Hematopoietic multipotent progenitor cell (in vitro differentiated cells): ENCODE data around the gene GRIA3. TPM values are rescaled to one million over a fixed set of nuclear protein-coding genes. Genes with fewer than 3 reads are reported as not detected.

Source experiments
- DNase-seq, 3 donors: peaks; one replicate each; pipeline ENCODE4 v3.0.0-alpha.2; 2011 to 2015; ENCODE audit warnings: low read depth in 2 of 3, low spot score in 2 of 3
- total RNA-seq: library from RNA; depleted of rRNA; stranded (reverse); fragments of >200 nt; gene quantifications from one replicate; pipeline ENCODE4 v1.2.3, GENCODE V29; 2012

The GRIA3 gene
- total RNA-seq, 1 donor: not detected

DNA sequence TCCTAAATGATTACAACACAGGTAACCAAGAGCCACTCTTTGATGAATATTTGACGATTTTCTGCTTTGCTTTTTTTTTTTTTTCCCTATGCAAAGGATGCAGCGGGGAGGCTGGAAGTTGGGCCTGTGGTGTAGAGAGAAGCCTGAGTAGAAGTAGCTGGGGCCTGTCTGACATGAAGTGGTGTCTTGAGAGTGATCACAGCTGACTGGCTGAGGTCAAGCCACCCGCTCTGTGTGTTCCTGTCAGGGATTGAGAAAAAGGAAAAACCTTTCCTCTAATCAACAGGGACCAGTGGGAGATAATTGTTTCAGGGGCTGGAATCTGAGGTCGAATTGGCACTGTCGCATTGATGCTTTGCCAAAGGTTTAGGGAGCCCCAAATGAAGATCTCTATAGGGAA, 258.7 kb downstream of the GRIA3 start:
- DNase-seq: no peak

DNA sequence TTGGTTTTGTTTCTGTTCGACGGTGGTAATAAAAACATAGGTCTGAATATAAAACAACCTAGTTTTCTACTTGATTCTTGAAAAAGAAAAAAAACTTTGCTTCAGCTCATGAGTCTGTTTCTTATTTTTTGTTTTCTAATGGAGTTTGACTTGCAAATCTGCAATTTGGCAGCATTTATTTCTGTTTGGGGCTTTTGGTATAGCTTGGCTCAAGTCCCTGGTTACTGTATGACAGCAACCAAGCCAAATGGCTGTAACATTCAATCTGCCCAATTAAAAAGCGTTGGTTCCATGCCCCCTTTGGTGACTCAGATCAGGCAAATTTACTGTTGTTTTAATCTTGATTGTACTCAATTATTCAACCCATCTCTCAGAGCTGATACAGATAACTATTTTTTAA, 263.4 kb downstream of the GRIA3 start:
- DNase-seq: no peak

DNA sequence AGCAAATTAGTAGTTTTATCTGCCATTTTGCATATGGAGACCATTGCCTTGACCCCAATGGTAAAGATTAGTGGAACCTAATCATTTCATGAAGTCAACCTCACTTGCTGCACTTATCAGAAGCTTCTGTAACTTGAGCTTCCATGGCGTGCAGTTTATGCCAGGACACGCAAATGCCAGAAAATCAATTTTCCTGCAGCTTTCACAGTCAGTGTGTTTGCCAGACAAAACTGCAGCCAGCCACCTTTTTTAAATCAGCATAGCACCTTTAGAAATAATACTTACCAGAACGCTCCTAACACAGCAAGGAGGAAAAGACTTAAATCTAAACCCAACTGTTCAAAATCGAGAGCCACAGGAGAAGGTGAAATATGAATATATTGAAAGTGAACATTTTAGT, 265.3 kb downstream of the GRIA3 start:
- DNase-seq: no peak

DNA sequence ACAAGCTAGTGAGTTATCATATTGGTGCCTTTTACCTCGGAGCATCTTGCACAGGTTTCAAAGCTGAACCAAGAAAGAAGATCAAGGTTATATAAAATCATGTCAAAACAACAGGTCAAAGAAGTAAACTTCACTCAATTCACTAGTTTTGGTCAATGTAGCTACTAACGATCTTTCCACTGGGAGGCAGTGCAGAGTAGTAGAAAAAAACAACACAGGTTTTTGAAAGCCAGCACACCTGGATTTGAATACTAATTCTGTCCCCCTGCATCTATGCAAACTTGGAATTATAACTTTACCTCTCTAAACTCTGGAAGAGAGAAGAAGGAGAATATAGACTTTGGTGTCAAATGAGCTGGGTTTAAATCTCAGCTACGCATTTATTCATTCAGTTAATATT, 266.1 kb downstream of the GRIA3 start:
- DNase-seq: peak in 1 of 3 donors; percentile 10

DNA sequence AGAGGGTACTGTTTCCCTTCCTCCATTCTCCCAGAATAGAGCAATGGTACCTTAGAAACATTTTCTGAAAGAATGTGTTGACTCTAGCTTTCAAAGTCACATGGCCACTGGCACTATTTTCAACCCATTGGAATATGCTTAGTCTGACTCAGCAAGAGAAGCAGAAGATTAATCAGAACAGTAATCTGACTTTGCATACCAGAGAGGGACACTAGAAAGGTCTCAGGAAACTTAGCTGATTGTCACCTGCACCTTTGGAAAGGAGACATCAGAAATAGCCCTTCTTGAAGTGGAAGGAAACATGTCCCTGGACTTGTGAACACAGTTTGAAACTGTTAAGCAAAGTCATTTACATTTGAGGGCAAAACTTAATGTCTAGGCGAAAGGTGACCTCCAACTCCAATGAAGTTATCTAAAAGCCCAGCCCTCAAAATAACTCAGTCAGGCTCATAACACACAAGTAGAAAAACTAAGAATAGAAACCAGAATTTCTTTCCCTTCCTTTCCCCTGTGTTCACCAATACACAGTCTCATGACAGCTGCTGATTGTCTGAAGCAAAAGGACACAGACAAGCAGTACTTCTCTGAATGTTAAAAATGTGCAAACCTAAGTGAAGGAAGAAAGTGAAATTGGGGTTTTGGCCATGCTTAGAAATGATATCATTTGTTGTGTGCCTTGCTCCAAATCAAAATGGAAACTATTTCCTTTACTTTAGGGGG, 270.8 kb downstream of the GRIA3 start:
- DNase-seq: no peak

DNA sequence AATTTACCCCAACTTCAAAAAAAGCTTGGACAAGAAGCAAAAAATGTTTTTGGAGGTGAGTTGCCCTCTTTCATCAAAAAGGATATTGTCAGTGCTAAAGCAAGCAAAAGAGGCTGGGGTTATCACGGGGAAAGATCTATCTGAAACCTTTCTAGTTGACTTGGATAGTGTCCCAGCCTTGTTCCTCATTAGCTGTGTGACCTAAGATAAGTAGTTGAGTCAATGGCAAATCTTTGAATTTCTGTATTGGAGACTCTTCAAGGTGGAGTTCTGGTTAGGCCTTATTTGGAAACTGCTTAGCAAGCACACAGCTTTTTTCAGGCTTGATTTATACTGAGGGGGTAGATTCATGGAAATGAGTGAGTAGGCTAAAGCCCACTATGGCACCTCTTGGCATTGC, 271.6 kb downstream of the GRIA3 start:
- no peak for DNase-seq

DNA sequence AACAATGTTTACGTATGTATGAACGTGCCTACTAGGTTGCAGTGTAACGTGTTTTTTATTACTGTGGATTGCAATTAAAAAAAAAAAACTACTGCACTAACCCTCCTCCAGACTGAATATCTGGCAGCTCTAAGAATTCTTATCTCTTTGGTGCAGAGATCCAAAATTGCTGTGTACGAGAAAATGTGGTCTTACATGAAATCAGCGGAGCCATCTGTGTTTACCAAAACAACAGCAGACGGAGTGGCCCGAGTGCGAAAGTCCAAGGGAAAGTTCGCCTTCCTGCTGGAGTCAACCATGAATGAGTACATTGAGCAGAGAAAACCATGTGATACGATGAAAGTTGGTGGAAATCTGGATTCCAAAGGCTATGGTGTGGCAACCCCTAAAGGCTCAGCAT, 280.6 kb downstream of the GRIA3 start:
- DNase-seq: no peak

DNA sequence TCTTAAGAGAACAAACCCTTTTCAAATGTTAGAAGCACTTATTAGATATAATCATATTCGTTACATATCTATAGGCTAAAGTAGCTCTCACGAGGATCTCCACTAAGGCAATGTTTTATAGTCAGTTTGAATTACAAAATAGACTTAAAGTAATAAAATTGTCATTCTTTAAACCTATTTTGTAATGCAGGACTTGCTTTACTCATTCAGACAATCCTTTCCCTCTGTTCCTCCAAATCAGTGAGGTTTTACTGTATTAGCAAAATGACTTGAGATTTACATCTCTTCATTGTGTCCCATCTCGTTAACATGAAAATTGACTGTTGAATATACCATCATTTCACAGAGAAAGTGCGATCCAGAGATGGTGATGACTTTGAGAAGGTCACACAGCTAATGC, 284.4 kb downstream of the GRIA3 start:
- DNase-seq: no peak

DNA sequence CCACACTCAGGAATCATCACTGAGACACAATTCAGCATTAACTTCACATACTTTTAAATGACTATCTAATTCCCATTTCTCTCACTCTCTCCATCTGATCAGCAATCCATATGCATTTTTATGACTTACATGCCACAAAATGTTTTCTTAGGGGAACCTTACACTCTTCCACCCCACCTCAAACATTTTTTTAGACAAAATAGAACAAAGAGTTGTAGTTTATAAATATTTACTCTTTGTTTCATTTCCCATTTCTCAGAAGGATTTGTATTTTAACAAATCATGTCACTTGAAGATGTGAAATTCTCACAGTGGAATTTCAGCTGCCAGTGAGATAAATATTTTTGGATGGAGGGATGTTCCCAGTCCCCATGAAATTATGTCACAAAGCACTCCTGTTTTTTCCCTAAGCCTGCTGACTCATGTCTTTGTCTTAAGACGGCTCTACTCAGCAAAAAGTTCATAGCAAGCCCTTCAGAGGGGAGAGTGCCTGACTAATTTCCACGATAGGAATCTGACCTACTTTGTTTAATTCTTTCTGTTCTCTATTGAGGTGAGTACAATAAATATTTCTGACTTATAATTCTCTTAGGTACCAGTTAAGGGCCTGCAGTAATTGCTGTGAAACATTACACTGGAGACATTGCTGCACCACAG, 291.1 kb downstream of the GRIA3 start:
- DNase-seq: no peak

DNA sequence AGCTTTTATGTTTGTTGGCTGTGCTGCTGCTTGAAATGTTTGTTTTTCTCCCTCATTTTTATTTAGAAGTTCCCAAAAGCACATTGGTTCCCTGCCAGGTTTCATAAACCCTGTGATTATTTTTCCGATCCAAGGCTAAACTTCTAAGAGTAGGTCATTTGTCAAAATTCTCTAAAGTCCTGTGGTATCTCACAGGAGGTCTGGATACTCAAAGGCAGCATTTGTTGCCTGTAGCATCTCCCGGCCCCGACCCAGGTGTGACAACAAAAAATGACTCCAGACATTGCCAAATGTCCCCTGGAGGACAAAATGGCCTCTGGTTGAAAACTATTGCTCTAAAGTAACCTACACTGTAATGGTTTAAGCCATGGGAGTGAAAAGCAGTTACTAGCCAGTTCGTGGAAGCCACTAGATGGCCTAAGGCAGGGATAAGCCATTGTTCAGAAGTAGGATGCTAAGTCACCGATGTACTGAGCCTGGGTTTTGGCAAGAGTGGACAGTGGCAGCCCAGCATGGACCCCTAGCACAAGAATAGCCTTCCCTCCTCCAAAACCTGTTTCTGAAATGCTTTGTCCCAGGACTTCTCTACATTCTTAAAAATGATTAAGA, 292.6 kb downstream of the GRIA3 start:
- DNase-seq: no peak

DNA sequence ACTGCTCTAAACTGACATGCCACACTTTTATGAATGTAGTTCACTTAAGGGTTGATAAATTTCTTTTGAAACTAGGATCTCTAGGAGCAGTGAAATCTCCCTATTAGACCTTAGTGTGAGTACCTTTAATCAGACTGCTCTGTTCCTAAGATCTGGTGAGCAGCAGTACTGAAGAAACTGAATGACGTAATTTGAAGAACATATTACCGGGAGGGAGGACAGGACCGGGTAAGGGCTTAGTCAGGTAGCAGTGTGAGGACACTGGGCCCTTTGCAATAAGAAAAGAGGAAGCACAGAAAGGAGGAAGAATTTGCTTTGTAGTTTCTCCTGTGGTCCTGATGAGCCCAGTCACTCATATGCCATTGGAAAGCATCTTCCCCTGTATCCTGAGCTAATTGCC, 293.6 kb downstream of the GRIA3 start:
- no peak for DNase-seq

DNA sequence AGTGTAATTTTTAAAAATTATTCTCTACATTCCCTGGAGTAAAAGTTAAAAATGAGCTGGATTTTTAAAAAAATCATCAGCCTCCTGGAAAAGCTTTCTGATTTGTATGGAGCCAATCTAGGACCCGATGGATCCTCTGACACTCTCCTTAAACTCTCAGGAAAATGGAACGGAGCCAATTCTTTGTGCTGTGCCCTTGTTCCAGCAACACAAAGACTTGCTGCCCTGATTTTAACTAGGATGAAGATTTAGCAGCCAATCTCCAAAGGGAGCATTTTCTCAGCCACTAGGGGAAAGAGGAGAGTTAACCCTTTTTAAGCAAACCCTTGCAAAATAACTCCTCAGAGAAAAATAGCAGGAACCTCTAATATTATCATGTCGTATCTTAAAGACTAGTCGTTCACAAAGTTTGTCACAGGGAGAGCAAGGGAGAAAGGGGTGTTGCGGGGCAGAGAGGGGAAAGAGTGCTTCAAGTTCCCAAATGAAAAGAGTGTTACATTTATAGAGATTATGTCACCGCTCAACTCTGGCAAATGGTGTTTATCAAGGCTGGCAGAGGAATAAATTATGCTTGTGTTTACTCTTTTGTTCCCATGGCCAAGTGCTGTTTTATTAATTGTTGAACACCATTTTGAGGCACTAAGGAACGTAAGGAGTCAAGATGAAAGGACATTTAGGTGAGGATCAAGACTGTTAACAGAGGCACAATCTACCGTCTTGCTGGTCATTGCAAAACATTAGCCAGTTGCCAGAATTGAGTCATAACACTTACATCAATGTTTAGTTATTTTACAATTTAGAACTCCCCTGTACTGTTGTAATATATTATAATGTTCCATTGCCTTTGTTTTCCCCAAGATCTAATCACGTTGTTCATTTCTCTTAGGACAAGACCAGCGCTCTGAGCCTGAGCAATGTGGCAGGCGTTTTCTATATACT, 298.1 kb downstream of the GRIA3 start:
- no peak for DNase-seq

DNA sequence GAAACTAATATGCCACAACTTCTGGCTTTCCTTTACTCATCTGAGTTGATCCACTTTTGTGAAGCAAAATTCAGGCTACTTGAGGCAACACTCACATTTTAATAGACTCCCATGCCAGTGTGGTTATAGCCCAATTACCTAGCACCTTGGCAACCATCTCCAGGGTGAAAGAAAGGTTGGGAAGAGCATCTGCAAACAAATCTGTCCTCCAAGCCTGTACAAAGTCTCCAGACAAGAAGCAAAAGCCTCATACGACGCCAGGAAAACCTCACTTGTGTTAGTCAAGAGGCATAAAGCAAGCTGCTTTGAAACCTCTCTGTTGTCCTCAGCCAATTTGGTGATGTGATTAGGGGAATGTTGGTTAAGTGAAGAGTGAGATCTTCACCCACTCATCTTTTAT, 302.2 kb downstream of the GRIA3 start:
- DNase-seq: no peak

DNA sequence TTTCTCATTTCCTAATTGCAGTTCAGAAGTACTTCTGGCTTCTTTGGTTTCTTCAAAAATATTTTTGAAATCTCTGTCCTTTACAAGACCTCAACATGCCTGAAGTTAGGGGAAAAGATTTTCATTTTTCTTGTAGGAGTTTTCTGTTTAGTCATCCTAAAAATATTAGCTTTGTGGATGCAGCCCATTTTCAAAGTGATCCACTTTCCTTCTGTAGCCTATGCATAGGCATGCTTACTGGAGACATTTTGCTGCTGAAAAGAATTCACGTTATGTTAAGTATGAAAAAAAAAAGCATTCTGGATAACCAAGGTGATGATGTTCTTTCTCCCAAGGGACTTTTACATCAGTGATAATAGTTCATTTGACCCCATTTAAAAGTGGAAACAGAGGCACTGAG, 303.2 kb downstream of the GRIA3 start:
- DNase-seq: no peak

DNA sequence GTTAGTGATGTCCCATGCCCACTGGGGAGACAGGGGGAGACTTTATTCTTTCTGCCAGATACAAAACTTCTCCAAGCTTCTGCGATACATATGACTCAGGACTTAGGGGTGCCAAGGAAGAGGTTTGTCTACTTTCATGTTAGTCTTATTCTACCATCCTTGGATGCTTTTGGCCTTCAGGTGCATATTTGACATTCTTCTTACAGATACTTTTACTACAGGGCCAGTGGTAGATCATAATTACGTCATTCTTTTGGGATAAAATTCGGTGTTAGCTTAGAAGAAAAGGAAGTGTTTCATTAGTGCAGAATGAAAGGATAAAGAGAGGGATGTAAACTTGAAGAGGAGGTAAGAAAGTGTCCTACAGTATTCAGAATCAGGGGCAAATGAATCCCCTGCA, 303.6 kb downstream of the GRIA3 start:
- no peak for DNase-seq

DNA sequence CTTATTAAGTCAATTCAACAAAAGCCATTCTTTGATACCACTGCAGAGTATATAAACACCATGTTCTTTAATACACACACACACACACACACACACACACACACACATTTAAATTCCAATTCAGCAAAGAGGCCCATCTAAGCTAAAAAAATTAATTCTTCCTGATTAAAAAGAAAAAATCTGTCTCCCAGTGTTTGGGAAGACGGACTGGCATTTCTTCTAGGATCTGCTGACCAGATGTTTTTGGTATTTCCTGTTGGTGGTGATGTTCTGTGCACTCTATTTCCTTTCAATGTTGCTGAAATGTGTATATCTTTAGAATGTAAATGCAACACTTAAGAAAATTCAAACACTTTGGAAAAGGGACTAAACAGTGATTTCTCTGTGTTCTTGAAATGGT, 304.9 kb downstream of the GRIA3 start:
- DNase-seq: no peak

DNA sequence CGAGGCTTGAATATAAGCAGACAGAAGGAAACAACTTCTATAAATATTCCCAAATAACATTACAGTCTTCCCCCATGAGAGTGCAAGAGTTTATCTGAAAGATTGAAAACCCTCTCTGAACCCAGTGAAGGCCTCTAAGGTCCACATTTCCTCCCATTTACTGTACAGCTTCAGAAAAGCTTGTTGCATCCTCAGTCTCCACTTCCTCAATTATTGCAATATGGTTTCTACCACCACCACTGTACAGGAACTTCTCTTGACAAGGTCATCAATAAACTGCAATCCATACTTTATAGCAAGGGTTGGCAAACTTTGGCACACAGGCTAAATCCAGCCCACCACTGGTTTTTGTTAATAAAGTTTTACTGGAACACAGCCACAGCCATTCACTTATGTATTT, 309.8 kb downstream of the GRIA3 start:
- no peak for DNase-seq

DNA sequence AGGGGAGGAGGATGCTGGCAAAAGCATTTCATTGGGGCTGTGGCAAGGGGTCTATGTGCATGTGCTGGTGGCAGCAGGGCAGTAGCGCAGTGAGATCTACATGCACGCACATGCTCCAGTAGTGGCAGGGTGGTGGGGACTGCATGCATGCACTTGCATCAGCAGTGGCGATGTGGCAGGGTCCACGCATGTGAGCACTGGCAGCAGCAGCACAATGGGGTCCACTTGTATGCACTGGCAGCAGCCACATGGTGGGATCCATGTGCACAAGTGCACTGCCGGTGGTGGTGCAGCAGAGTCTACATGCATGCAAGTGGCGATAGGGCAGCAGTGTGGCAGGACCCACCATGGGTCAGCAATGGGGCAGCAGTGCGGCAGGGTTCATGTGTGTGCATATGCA, 315.7 kb downstream of the GRIA3 start:
- no peak for DNase-seq

DNA sequence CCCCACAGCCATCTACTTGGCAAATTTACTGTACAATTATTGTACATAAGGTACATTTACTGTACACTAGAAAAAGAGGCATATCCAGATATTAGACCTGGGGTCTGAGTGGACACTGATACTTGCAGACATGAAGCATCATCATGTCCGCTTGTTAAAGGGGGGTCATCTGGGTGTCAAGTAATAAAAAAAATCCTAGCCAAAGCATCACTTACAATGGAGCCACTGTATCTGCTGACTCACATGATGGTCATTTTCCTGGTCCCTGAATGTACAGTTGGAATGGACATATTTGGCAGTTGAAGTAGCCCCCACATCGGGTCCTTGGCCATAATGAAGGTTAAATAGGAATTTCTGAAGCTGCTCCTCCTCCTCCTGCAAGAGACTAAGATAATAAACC, 320.0 kb downstream of the GRIA3 start:
- no peak for DNase-seq

DNA sequence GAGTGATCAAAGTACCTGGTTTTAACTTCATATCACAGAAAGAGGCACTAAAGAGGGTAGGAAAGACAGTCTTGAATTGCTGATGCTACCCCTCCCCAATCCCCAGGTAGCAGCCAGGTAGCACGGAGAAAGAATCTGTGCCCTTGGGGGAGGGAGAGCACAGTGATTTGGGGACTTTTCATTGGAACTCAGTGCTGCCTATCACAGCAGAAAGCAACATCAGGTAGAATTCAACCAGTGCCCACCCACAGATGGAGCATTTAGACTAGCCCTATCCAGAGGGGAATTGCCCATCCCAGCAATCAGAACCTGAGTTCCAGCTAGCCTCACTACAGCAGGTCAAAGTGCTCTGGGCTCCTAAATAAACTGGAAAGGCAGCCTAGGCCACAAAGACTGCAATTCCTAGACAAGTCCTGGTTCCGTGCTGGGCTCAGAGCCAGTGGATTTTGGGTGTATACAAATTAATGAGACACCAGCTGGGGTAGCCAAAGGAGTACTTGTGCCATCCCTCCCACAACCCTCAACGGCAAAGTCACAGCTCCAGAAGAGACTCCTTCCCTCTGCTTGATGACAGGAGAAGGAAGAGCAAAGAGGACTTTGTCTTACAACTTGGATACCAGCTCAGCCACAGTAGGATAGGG, 320.7 kb downstream of the GRIA3 start:
- no peak for DNase-seq
